B cell (primary cell): ENCODE data around the gene PKD2L2.

Experiments
- EZH2 ChIP-seq: IDR thresholded peaks from 2 replicates; pipeline ENCODE4 v1.6.1; 2012; ENCODE audit warnings: borderline replicate concordance, low read depth, mild to moderate bottlenecking, moderate library complexity, low read length; ENCODE audit not compliant: insufficient read depth, poor library complexity, severe bottlenecking
- TF ChIP-seq, protein P1 (sequence below): fragments of 200-600 bp; IDR thresholded peaks from one replicate; pipeline ENCODE4 v1.8.0; 2022; ENCODE audit warnings: antibody characterized with exemption, mild to moderate bottlenecking

- TF ChIP-seq, protein P1, sequence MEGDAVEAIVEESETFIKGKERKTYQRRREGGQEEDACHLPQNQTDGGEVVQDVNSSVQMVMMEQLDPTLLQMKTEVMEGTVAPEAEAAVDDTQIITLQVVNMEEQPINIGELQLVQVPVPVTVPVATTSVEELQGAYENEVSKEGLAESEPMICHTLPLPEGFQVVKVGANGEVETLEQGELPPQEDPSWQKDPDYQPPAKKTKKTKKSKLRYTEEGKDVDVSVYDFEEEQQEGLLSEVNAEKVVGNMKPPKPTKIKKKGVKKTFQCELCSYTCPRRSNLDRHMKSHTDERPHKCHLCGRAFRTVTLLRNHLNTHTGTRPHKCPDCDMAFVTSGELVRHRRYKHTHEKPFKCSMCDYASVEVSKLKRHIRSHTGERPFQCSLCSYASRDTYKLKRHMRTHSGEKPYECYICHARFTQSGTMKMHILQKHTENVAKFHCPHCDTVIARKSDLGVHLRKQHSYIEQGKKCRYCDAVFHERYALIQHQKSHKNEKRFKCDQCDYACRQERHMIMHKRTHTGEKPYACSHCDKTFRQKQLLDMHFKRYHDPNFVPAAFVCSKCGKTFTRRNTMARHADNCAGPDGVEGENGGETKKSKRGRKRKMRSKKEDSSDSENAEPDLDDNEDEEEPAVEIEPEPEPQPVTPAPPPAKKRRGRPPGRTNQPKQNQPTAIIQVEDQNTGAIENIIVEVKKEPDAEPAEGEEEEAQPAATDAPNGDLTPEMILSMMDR: no peak
- no peak for TF ChIP-seq EZH2
Measured at GRCh38 chr5:137938751-137939143, 49.5 kb downstream of the PKD2L2 start.
